HEK293T (cell line): Measurements from ENCODE around the gene RTKN2.

Experiments used
- ARNT ChIP-seq: fragments of 450-650 bp; IDR thresholded peaks from 2 replicates; pipeline ENCODE4 v1.6.1; 2017; ENCODE audit warnings: mild to moderate bottlenecking
- BHLHE40 ChIP-seq: fragments of 450-650 bp; IDR thresholded peaks from 2 replicates; pipeline ENCODE4 v1.6.1; 2016; ENCODE audit warnings: mild to moderate bottlenecking, moderate library complexity, borderline replicate concordance
- CTBP1 ChIP-seq: fragments of 450-650 bp; IDR thresholded peaks from 2 replicates; pipeline ENCODE4 v1.6.1; 2016; ENCODE audit warnings: borderline replicate concordance
- ELF4 ChIP-seq: fragments of 450-650 bp; IDR thresholded peaks from 2 replicates; pipeline ENCODE4 v1.6.1; 2017; ENCODE audit warnings: antibody characterized with exemption
- FOXA1 ChIP-seq: fragments of 450-650 bp; IDR thresholded peaks from 2 replicates; pipeline ENCODE4 v1.6.1; 2016; ENCODE audit warnings: mild to moderate bottlenecking
- FOXK2 ChIP-seq: fragments of 450-650 bp; IDR thresholded peaks from 2 replicates; pipeline ENCODE4 v1.6.1; 2016; ENCODE audit warnings: mild to moderate bottlenecking
- FOXM1 ChIP-seq: fragments of 450-650 bp; IDR thresholded peaks from 2 replicates; pipeline ENCODE4 v1.6.1; 2017; ENCODE audit warnings: mild to moderate bottlenecking, borderline replicate concordance
- HDGF ChIP-seq: fragments of 450-650 bp; IDR thresholded peaks from 2 replicates; pipeline ENCODE4 v1.6.1; 2017; ENCODE audit warnings: antibody characterized with exemption, borderline replicate concordance
- NFRKB ChIP-seq: fragments of 450-650 bp; IDR thresholded peaks from 2 replicates; pipeline ENCODE4 v1.6.1; 2016; ENCODE audit warnings: mild to moderate bottlenecking, moderate library complexity
- SP1 ChIP-seq: fragments of 450-650 bp; IDR thresholded peaks from 2 replicates; pipeline ENCODE4 v1.6.1; 2017
- SUZ12 ChIP-seq: fragments of 450-650 bp; IDR thresholded peaks from 2 replicates; pipeline ENCODE4 v1.6.1; 2016; ENCODE audit warnings: mild to moderate bottlenecking
- TARDBP ChIP-seq: fragments of 450-650 bp; IDR thresholded peaks from 2 replicates; pipeline ENCODE4 v1.6.1; 2016
- ZNF384 ChIP-seq: fragments of 450-650 bp; IDR thresholded peaks from 2 replicates; pipeline ENCODE4 v1.6.1; 2016
- TF ChIP-seq, protein P1 (sequence below): fragments of 450-650 bp; IDR thresholded peaks from 2 replicates; pipeline ENCODE4 v1.6.1; 2016

DNA sequence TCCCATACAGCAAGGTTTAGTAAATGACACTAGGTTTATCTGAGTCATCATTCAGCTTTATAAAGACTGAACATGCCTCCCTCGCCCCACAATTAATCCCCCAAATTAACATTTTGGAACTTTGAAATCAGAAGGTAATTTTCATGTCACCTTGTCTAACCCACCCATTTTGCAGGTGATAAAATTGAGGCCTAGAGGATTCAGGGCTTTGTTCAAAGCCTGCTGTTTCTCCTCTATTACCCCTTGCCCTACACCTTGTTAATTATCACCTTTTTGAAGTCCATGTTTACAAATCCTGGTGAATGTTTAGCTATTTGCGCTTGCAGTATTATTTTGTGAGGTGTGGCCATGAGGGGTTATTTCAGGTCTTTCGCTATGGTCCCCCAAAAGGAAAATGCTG is 120.5 kb downstream of the RTKN2 start:
- TF ChIP-seq CTBP1 (no peak), FOXM1 (no peak), SUZ12 (no peak), TARDBP (no peak), SP1 (no peak), FOXK2 (no peak), ELF4 (no peak), HDGF (no peak), FOXA1 (no peak), ARNT (no peak), BHLHE40 (no peak), NFRKB (no peak), ZNF384 (no peak)
- TF ChIP-seq, protein P1, sequence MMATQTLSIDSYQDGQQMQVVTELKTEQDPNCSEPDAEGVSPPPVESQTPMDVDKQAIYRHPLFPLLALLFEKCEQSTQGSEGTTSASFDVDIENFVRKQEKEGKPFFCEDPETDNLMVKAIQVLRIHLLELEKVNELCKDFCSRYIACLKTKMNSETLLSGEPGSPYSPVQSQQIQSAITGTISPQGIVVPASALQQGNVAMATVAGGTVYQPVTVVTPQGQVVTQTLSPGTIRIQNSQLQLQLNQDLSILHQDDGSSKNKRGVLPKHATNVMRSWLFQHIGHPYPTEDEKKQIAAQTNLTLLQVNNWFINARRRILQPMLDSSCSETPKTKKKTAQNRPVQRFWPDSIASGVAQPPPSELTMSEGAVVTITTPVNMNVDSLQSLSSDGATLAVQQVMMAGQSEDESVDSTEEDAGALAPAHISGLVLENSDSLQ = no peak
